Fibroblast of upper back skin (primary cell): Measurements from ENCODE around the gene GALNT8.
"Not testable (repeated sequence)": the region's sequence is repeated elsewhere in the genome, so short reads cannot be mapped to it uniquely, and the experiment has no call there.

Experiments
- DNase-seq: peaks from one replicate; pipeline ENCODE4 v3.0.0-alpha.2; 2013

Gene GALNT8

GRCh38 chr12:4745249-4745648 is 25.0 kb downstream of the GALNT8 start:
- DNase-seq, result no peak

- DNase-seq, result not testable (repeated sequence)
These were observed 31.5 kb downstream of the GALNT8 start for GRCh38 chr12:4751654-4752053.

- DNase-seq, result no peak
These were observed 42.6 kb downstream of the GALNT8 start for GRCh38 chr12:4762773-4763172.

- peak; percentile 22 for DNase-seq
These were observed 43.3 kb downstream of the GALNT8 start for GRCh38 chr12:4763549-4763948.

- DNase-seq, result no peak
These were observed 46.2 kb downstream of the GALNT8 start for GRCh38 chr12:4766445-4766844.

GRCh38 chr12:4767186-4767585 is 47.0 kb downstream of the GALNT8 start:
- no peak for DNase-seq

GRCh38 chr12:4768341-4768740 is 48.1 kb downstream of the GALNT8 start:
- no peak for DNase-seq

GRCh38 chr12:4769073-4769472 is 48.9 kb downstream of the GALNT8 start:
- no peak for DNase-seq

GRCh38 chr12:4771172-4771959 is 51.2 kb downstream of the GALNT8 start:
- DNase-seq, result no peak

- DNase-seq, result peak; percentile 54
These were observed 51.9 kb downstream of the GALNT8 start for GRCh38 chr12:4771960-4772566.

GRCh38 chr12:4775936-4776335 is 55.7 kb downstream of the GALNT8 start:
- DNase-seq, result no peak

- no peak for DNase-seq
These were observed 59.5 kb downstream of the GALNT8 start for GRCh38 chr12:4779749-4780148.

- DNase-seq, result no peak
These were observed 60.7 kb downstream of the GALNT8 start for GRCh38 chr12:4780641-4781611.

GRCh38 chr12:4784404-4785054 is 64.3 kb downstream of the GALNT8 start:
- no peak for DNase-seq

- DNase-seq, result no peak
These were observed 66.6 kb downstream of the GALNT8 start for GRCh38 chr12:4786795-4787194.

GRCh38 chr12:4787965-4788364 is 67.8 kb downstream of the GALNT8 start:
- DNase-seq, result no peak

- DNase-seq, result no peak
These were observed 69.6 kb downstream of the GALNT8 start for GRCh38 chr12:4789776-4790175.

- no peak for DNase-seq
These were observed 71.3 kb downstream of the GALNT8 start for GRCh38 chr12:4791497-4791896.

GRCh38 chr12:4794491-4794890 is 74.3 kb downstream of the GALNT8 start:
- no peak for DNase-seq

- DNase-seq, result no peak
These were observed 76.0 kb downstream of the GALNT8 start for GRCh38 chr12:4796216-4796615.

GRCh38 chr12:4796694-4797482 is 76.7 kb downstream of the GALNT8 start:
- no peak for DNase-seq

- no peak for DNase-seq
These were observed 80.4 kb downstream of the GALNT8 start for GRCh38 chr12:4800555-4800954.
